Stimulated activated CD8-positive, alpha-beta memory T cell treated with anti-CD3 and anti-CD28 coated beads, Interleukin-4, amount 100 ng/mL, for 4 hours (primary cell): ENCODE data around the gene SPATS1.
"Not testable (repeated sequence)": the region's sequence is repeated elsewhere in the genome, so short reads cannot be mapped to it uniquely, and the experiment has no call there.

Experiments
- DNase-seq, 2 donors: peaks; one replicate each; pipeline ENCODE4 v3.0.0-alpha.2; 2020; ENCODE audit warnings: low read depth in 2 of 2, low spot score in 1 of 2

The SPATS1 gene

GRCh38 chr6:44311304-44311703, 31.1 kb upstream of the SPATS1 start:
- DNase-seq, result no peak

- DNase-seq, result no peak
These were observed 30.7 kb upstream of the SPATS1 start for GRCh38 chr6:44311767-44312166.

- DNase-seq, result peak; percentile 82 to 90
These were observed 29.3 kb upstream of the SPATS1 start, which contains the start of gene AARS2 for GRCh38 chr6:44312901-44313788. Gene AARS2 (minus strand): TSS chr6:44313347. CDS start chr6:44313323, 24 bp downstream.

- DNase-seq, result not testable (repeated sequence)
These were observed 27.8 kb upstream of the SPATS1 start for GRCh38 chr6:44314657-44315056.

GRCh38 chr6:44315516-44315915, 26.9 kb upstream of the SPATS1 start:
- no peak for DNase-seq

GRCh38 chr6:44315951-44316350, 26.5 kb upstream of the SPATS1 start:
- no peak for DNase-seq

GRCh38 chr6:44316481-44316880, 26.0 kb upstream of the SPATS1 start:
- DNase-seq, result no peak

- DNase-seq, result not testable (repeated sequence)
These were observed 25.3 kb upstream of the SPATS1 start for GRCh38 chr6:44317136-44317631.

- DNase-seq, result no peak
These were observed 21.2 kb upstream of the SPATS1 start for GRCh38 chr6:44321210-44321609.

- DNase-seq, result no peak
These were observed 15.4 kb upstream of the SPATS1 start for GRCh38 chr6:44327096-44327495.

GRCh38 chr6:44327760-44328159, 14.7 kb upstream of the SPATS1 start:
- DNase-seq, result no peak

GRCh38 chr6:44328203-44328602, 14.2 kb upstream of the SPATS1 start:
- DNase-seq, result not testable (repeated sequence)

- DNase-seq, result no peak
These were observed 12.6 kb upstream of the SPATS1 start for GRCh38 chr6:44329858-44330257.

- DNase-seq, result no peak
These were observed 9.9 kb upstream of the SPATS1 start for GRCh38 chr6:44332585-44332984.

GRCh38 chr6:44333273-44333919, 9.1 kb upstream of the SPATS1 start:
- DNase-seq, result no peak

GRCh38 chr6:44333942-44334341, 8.5 kb upstream of the SPATS1 start:
- no peak for DNase-seq

- no peak for DNase-seq
These were observed 6.8 kb upstream of the SPATS1 start for GRCh38 chr6:44335631-44336030.

- peak; percentile 31 to 41 for DNase-seq
These were observed 4.0 kb upstream of the SPATS1 start for GRCh38 chr6:44338228-44339122.

- DNase-seq, result no peak
These were observed 3.1 kb upstream of the SPATS1 start for GRCh38 chr6:44339301-44339700.

- no peak for DNase-seq
These were observed 2.5 kb upstream of the SPATS1 start for GRCh38 chr6:44339763-44340625.
